Psoas muscle (tissue), 8 donors: Measurements from ENCODE around the gene RBP5. TPM values are rescaled to one million over a fixed set of nuclear protein-coding genes. Genes with fewer than 3 reads are reported as not detected.

Source experiments
- ATAC-seq, 4 donors: fragments of 200-7000 bp; cut with Tn5 transposase; one replicate each; pipeline ENCODE4 v1.9.1; 2020; ENCODE audit warnings: moderate library complexity in 3 of 4, mild to moderate bottlenecking in 2 of 4
- DNase-seq, 2 donors: peaks; one replicate each; pipeline ENCODE4 v3.0.0-alpha.2; 2020
- H3K27ac ChIP-seq: fragments of 200-600 bp; one replicate; pipeline ENCODE4 v1.8.0; 2022
- H3K27me3 ChIP-seq, 3 donors: fragments of 200-600 bp in 1 of 3; one replicate each; pipeline versions ENCODE4 v1.6.1 to v1.8.0; 2013 to 2022; ENCODE audit warnings: low read length in 2 of 3, mild to moderate bottlenecking in 2 of 3, moderate library complexity in 1 of 3; ENCODE audit not compliant: insufficient read depth in 3 of 3
- H3K36me3 ChIP-seq, 2 donors: fragments of 200-600 bp in 1 of 2; one replicate each; pipeline versions ENCODE4 v1.6.1 to v1.8.0; 2013 to 2022; ENCODE audit warnings: low read depth in 1 of 2, mild to moderate bottlenecking in 1 of 2, moderate library complexity in 1 of 2; ENCODE audit not compliant: insufficient read depth in 1 of 2
- H3K4me1 ChIP-seq: fragments of 200-600 bp; one replicate; pipeline ENCODE4 v1.8.0; 2022
- H3K4me3 ChIP-seq: fragments of 200-600 bp; one replicate; pipeline ENCODE4 v1.8.0; 2022; ENCODE audit warnings: mild to moderate bottlenecking
- H3K9me3 ChIP-seq: fragments of 200-600 bp; one replicate; pipeline ENCODE4 v1.8.0; 2022
- CTCF ChIP-seq: fragments of 200-600 bp; IDR thresholded peaks from one replicate; pipeline ENCODE4 v1.8.0; 2022; ENCODE audit warnings: antibody characterized with exemption
- WGBS, 3 donors: extraction: QIAGEN DNeasy Blood & Tissue Kit; methylation state at CpG; one replicate each; pipeline versions ENCODE4 v1.1.6 to v1.1.7; 2013; 5-methylcytosine and 5-hydroxymethylcytosine counted together
- intact Hi-C, 2 donors: fragments of 100-400 bp; cut with DNase I; formaldehyde crosslinking; loops; one replicate each; pipeline versions ENCODE4 v1.11.0 to v1.14.2; 2022
- polyA plus RNA-seq, 3 donors: library from polyadenylated mRNA; stranded (reverse); fragments of 200-250 nt; gene quantifications; one replicate each; pipeline ENCODE4 v1.2.3, GENCODE V29; 2013
- total RNA-seq, 4 donors: library from RNA; stranded (reverse); fragmentation: NEBNext Ultra II Directional in 2 of 4; extraction: Animal tissue kit (Norgen Biotek cat#: 25700) in 2 of 4; gene quantifications; one replicate each; pipeline versions ENCODE4 v1.2.1 to v1.2.4, GENCODE V29; 2021 to 2023
- donor health status: healthy with polysubstance abuse.
- donor health status: DM: no; HTN: no; CAD: no; lungs with moderate emphysema.
- donor health status: Bipolar disorder and iron deficiency.
- donor health status: healthy.
- donor health status: DM: yes; HTN: yes; CAD: no.
- donor health status: DM: no; HTN: no; CAD: no.
- donor health status: DM: no; HTN: no; CAD: no.
- donor health status: DM: yes; HTN: yes; CAD: no.

Gene RBP5
- total and polyA plus RNA-seq, 7 donors = 0.18 to 1.4 (median 0.61) TPM; not detected in 2

GRCh38 chr12:7091660-7092228 lies 36.9 kb downstream of the RBP5 start:
- H3K27me3 ChIP-seq = no peaks in the 10 kb centered on the region
- ATAC-seq (peak; percentile 29 to 59 (median 55)), DNase-seq (peak; percentile 69 to 70)
- WGBS, 3 donors = 13 to 27% (median 18%) methylated on average over 9 to 10 of the region's 10 CpGs
- peak overlapping the region; percentile 65 for H3K4me3 ChIP-seq
- no peak for TF ChIP-seq CTCF
- intact Hi-C loops = loop anchor here (1.0 to 5.0 kb wide), 3 partner anchors 31 to 144 kb away; partner anchors contain the start of gene C1S (in 2 of the 2)
- H3K4me1 ChIP-seq = peaks cover 8% of the 10 kb centered on the region
- H3K27ac ChIP-seq = peak overlapping the region; percentile 58
- H3K9me3 ChIP-seq = no peaks in the 10 kb centered on the region
- peaks cover 0 to 22% of the 10 kb centered on the region in 2 donors for H3K36me3 ChIP-seq

- H3K27me3 ChIP-seq = no peaks in the 10 kb centered on the region
- ATAC-seq (no peak), DNase-seq (peak in 1 of 2 donors; percentile 42)
- WGBS, 3 donors = 82 to 93% (median 91%) methylated on average over 7 of the region's 7 CpGs
- H3K4me1 ChIP-seq = peaks cover 6% of the 10 kb centered on the region
- intact Hi-C loops = loop anchor here in 1 of 2 donors (5.0 kb wide), 1 partner anchor 144 kb away; no protein-coding TSS in a partner anchor
- H3K27ac ChIP-seq = peak overlapping the region; percentile 58
- no peak for TF ChIP-seq CTCF
- peaks cover 0 to 22% of the 10 kb centered on the region in 2 donors for H3K36me3 ChIP-seq
- H3K4me3 ChIP-seq = peak overlapping the region; percentile 65
- no peaks in the 10 kb centered on the region for H3K9me3 ChIP-seq
Observed at GRCh38 chr12:7091171-7091570, 37.5 kb downstream of the RBP5 start.

DNA sequence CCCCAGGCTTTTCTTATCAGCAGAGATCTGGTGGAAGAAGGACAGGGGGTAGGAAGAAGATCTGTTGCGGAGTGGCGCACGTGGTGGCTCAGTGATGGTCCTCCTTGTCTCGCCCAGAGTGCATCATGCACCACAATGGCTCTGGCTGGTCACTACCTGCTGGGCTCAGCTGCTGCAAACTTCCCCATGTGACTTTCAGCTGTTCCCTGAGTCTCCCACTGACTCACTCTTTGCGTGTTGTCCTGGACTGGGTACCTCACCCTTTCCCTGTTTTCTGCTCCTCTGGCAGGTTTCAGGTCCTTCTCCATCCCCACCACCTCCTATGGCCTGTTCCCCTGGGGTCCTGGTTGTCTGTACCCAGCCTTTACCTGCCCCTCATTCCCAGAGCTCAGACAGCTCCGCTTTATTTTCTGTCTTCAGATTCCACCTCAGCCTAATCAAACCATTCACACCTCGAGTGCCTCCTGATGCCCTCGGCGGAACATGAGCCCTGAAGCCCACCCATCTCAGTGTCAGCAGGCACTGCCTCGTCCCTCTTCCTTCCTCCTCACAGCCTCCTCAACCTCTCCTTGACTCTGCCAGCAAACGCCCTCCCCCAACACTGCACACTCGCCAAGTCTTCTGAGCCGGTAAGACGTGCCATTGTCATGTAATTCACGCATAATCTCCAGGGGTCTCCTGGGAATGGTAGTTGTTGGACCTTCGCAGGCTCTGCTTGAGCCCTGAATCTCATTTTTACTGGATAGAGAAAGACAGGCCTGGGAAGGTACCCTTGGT lies 38.3 kb downstream of the RBP5 start:
- Histone ChIP-seq H3K9me3 (no peaks in the 10 kb centered on the region), H3K4me1 (peaks cover 6% of the 10 kb centered on the region), H3K27ac (no peak overlapping the region), H3K36me3 (peaks cover 0 to 22% of the 10 kb centered on the region in 2 donors), H3K4me3 (peak overlapping the region; percentile 65), H3K27me3 (no peaks in the 10 kb centered on the region)
- intact Hi-C loops = loop anchor here in 1 of 2 donors (5.0 kb wide), 1 partner anchor 143 kb away; no protein-coding TSS in a partner anchor
- TF ChIP-seq CTCF = no peak
- DNase-seq (peak in 1 of 2 donors; percentile 47), ATAC-seq (peak in 1 of 4 donors; percentile 43)
- 80 to 81% (median 81%) methylated on average over 16 of the region's 16 CpGs for WGBS, 3 donors

DNA sequence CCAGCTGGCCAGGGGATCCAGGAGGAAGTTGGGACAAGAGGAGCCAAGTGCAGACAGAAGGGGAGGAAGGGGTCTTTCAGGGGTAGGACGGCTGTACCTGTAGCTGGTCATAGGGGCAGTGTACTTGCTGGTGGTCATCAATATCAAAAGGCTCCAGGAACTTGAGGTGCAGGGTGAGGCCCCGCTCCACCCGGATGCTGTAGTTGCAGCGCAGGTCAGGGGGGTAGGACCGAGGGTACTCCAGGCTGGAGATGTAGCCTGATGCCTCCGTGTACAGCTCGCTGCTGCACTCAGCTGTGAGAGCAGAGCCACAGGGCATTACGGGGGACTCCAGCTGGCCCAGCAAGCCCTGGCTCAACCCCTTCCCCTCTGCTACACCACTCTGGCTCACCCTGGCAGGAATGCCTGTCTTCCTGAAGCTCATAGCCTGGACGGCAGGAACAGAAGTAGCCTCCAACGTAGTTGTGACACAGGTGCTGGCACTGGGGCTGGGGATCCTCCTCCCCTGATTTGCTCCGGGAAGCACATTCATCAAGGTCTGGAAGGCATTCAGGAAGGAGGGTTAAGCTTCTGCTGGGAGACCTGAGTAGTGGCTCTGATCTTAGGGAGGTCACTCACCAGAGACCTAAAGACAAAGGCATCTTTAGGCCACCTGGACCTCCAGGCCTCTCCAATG lies 39.4 kb downstream of the RBP5 start:
- TF ChIP-seq CTCF = no peak
- Histone ChIP-seq H3K4me1 (peaks cover 6% of the 10 kb centered on the region), H3K27ac (no peak overlapping the region), H3K4me3 (no peak overlapping the region), H3K27me3 (no peaks in the 10 kb centered on the region), H3K36me3 (peaks cover 0 to 22% of the 10 kb centered on the region in 2 donors), H3K9me3 (no peaks in the 10 kb centered on the region)
- DNase-seq = peak in 1 of 2 donors; percentile 54
- intact Hi-C loops = no loop called here
- no peak for ATAC-seq
- 84 to 88% (median 85%) methylated on average over 11 of the region's 11 CpGs for WGBS, 3 donors
